Measurements from ENCODE around the gene YWHAH.

- no peak for TF ChIP-seq EZH2 (IDR thresholded peaks at IDR 0.05; ENCODE audit: borderline replicate concordance, low read depth, low read length, severe bottlenecking)
- TF ChIP-seq CTCF (IDR thresholded peaks at IDR 0.05; ENCODE audit: borderline replicate concordance, extremely low read depth, low read length, poor library complexity, severe bottlenecking): no peak
Observed at GRCh38 chr22:31915586-31915985, 28.7 kb upstream of the YWHAH start.

All from DND-41 (cell line).